ENCODE data around the gene WWOX.

GRCh38 chr16:78694414-78694813 is 595.0 kb downstream of the WWOX start:
- no peak for TF ChIP-seq POLR2A (IDR thresholded peaks at IDR 0.05)
- no peak for TF ChIP-seq CTCF (IDR thresholded peaks at IDR 0.05)

All from right lobe of liver (tissue), 4 donors.